OCI-LY1 (cell line): ENCODE data around the gene KIF22.

Experiments
- H2AFZ ChIP-seq: fragments of 200-600 bp; sonication (generic), shearing (Covaris generic); 2 replicates; pipeline ENCODE4 v1.6.0; 2014; ENCODE audit warnings: antibody characterized with exemption, mild to moderate bottlenecking, low read length
- H3F3A ChIP-seq: fragments of 200-600 bp; sonication (generic), shearing (Covaris generic); 2 replicates; pipeline ENCODE4 v1.6.0; 2014; ENCODE audit warnings: mild to moderate bottlenecking, antibody characterized with exemption, low read length, moderate library complexity; ENCODE audit not compliant: insufficient read depth
- H3K27ac ChIP-seq: fragments of 200-600 bp; sonication (generic); 2 replicates; pipeline ENCODE4 v1.5.1; 2014; ENCODE audit warnings: low read length, mixed run types, mild to moderate bottlenecking, low read depth; ENCODE audit not compliant: poor library complexity, severe bottlenecking
- H3K27me3 ChIP-seq: fragments of 200-600 bp; sonication (generic); 2 replicates; pipeline ENCODE4 v1.6.0; 2014; ENCODE audit warnings: antibody characterized with exemption, mild to moderate bottlenecking, low read length, moderate library complexity; ENCODE audit not compliant: insufficient read depth
- H3K36me3 ChIP-seq: fragments of 200-600 bp; sonication (generic); 2 replicates; pipeline ENCODE4 v1.6.1; 2014; ENCODE audit warnings: mild to moderate bottlenecking, antibody characterized with exemption, low read length, moderate library complexity, mixed read lengths; ENCODE audit not compliant: insufficient read depth
- H3K4me1 ChIP-seq: fragments of 200-600 bp; sonication (generic); 2 replicates; pipeline ENCODE4 v1.5.1; 2014; ENCODE audit warnings: mild to moderate bottlenecking, low read length, moderate library complexity; ENCODE audit not compliant: insufficient read depth, severe bottlenecking
- H3K4me2 ChIP-seq: fragments of 200-600 bp; sonication (generic), shearing (Covaris generic); 2 replicates; pipeline ENCODE4 v1.6.1; 2014; ENCODE audit warnings: low read length
- H3K4me3 ChIP-seq: fragments of 200-600 bp; sonication (generic); 2 replicates; pipeline ENCODE4 v1.5.1; 2014; ENCODE audit warnings: low read length, low read depth, mild to moderate bottlenecking, mixed read lengths; ENCODE audit not compliant: poor library complexity, severe bottlenecking
- H3K79me2 ChIP-seq: fragments of 200-600 bp; shearing (Covaris generic); 2 replicates; pipeline ENCODE4 v1.6.1; 2016; ENCODE audit warnings: mixed run types, low read length, mixed read lengths; ENCODE audit not compliant: insufficient read depth
- H3K9ac ChIP-seq: fragments of 200-600 bp; sonication (generic), shearing (Covaris generic); 2 replicates; pipeline ENCODE4 v1.6.1; 2014; ENCODE audit warnings: mild to moderate bottlenecking, low read length, mixed read lengths
- H3K9me2 ChIP-seq: fragments of 200-600 bp; sonication (generic), shearing (Covaris generic); 2 replicates; pipeline ENCODE4 v1.6.1; 2014; ENCODE audit warnings: low read depth, mild to moderate bottlenecking, low read length, mixed read lengths
- H3K9me3 ChIP-seq: fragments of 200-600 bp; shearing (Covaris generic); 2 replicates; pipeline ENCODE4 v1.6.1; 2014; ENCODE audit warnings: low read length, mixed read lengths
- H4K20me1 ChIP-seq: fragments of 200-600 bp; sonication (generic), shearing (Covaris generic); 2 replicates; pipeline ENCODE4 v1.6.0; 2016; ENCODE audit warnings: mild to moderate bottlenecking, low read length; ENCODE audit not compliant: insufficient read depth
- EZH2 ChIP-seq: fragments of 200-600 bp; sonication (generic), shearing (Covaris generic); IDR thresholded peaks from 2 replicates; pipeline ENCODE4 v1.8.0; 2017; ENCODE audit warnings: borderline replicate concordance, mixed run types, mild to moderate bottlenecking, antibody characterized with exemption, low read length, moderate library complexity, mixed read lengths
- TF ChIP-seq, protein P1 (sequence below): fragments of 200-600 bp; sonication (generic), shearing (Covaris generic); IDR thresholded peaks from 2 replicates; pipeline ENCODE4 v1.5.1; 2017; ENCODE audit warnings: mild to moderate bottlenecking, antibody characterized with exemption, low read length, moderate library complexity, mixed read lengths

Gene KIF22

GRCh38 chr16:29834079-29834478 lies 43.5 kb downstream of the KIF22 start:
- Histone ChIP-seq H3K4me1 (no peaks in the 10 kb centered on the region), H4K20me1 (no peaks in the 10 kb centered on the region), H3F3A (no peaks in the 10 kb centered on the region), H3K27me3 (no peaks in the 10 kb centered on the region), H2AFZ (no peak overlapping the region), H3K4me2 (no peak overlapping the region), H3K4me3 (no peak overlapping the region), H3K9me3 (no peaks in the 10 kb centered on the region), H3K9ac (no peak overlapping the region), H3K9me2 (no peaks in the 10 kb centered on the region), H3K36me3 (no peaks in the 10 kb centered on the region), H3K79me2 (no peaks in the 10 kb centered on the region), H3K27ac (no peak overlapping the region)
- no peak for TF ChIP-seq EZH2
- TF ChIP-seq, protein P1, sequence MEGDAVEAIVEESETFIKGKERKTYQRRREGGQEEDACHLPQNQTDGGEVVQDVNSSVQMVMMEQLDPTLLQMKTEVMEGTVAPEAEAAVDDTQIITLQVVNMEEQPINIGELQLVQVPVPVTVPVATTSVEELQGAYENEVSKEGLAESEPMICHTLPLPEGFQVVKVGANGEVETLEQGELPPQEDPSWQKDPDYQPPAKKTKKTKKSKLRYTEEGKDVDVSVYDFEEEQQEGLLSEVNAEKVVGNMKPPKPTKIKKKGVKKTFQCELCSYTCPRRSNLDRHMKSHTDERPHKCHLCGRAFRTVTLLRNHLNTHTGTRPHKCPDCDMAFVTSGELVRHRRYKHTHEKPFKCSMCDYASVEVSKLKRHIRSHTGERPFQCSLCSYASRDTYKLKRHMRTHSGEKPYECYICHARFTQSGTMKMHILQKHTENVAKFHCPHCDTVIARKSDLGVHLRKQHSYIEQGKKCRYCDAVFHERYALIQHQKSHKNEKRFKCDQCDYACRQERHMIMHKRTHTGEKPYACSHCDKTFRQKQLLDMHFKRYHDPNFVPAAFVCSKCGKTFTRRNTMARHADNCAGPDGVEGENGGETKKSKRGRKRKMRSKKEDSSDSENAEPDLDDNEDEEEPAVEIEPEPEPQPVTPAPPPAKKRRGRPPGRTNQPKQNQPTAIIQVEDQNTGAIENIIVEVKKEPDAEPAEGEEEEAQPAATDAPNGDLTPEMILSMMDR, result no peak

DNA sequence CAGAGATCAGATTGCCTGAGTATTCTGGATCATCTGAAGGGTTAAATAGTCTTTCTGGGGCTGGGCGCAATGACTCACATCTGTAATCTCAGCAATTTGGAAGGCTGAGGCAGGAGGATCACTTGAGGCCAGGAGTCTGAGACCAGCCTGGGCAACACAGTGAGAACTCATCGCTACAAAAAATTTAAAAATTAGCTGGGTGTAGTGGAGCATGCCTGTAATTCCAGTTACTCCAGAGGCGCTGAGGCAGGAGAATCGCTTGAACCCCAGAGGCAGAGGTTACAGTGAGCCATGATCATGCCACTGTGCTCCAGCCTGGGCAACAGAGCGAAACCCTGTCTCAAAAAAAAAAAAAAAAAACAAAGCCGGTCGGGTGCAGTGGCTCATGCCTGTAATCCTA lies 45.4 kb downstream of the KIF22 start:
- no peaks in the 10 kb centered on the region for H3K9me2 ChIP-seq
- H3K4me1 ChIP-seq, result no peaks in the 10 kb centered on the region
- no peaks in the 10 kb centered on the region for H4K20me1 ChIP-seq
- H2AFZ ChIP-seq, result no peak overlapping the region
- H3K9me3 ChIP-seq, result no peaks in the 10 kb centered on the region
- no peak overlapping the region for H3K4me2 ChIP-seq
- no peaks in the 10 kb centered on the region for H3K36me3 ChIP-seq
- no peaks in the 10 kb centered on the region for H3F3A ChIP-seq
- H3K9ac ChIP-seq, result no peak overlapping the region
- H3K27me3 ChIP-seq, result no peaks in the 10 kb centered on the region
- H3K27ac ChIP-seq, result no peak overlapping the region
- H3K4me3 ChIP-seq, result no peak overlapping the region
- no peaks in the 10 kb centered on the region for H3K79me2 ChIP-seq
- TF ChIP-seq, protein P1, result no peak
- no peak for TF ChIP-seq EZH2

- Histone ChIP-seq H2AFZ (no peak overlapping the region), H3K4me2 (no peak overlapping the region), H4K20me1 (no peaks in the 10 kb centered on the region), H3K9ac (no peak overlapping the region), H3K9me2 (no peaks in the 10 kb centered on the region), H3K36me3 (no peaks in the 10 kb centered on the region), H3F3A (no peaks in the 10 kb centered on the region), H3K9me3 (no peaks in the 10 kb centered on the region), H3K4me3 (no peak overlapping the region), H3K4me1 (no peaks in the 10 kb centered on the region), H3K79me2 (no peaks in the 10 kb centered on the region), H3K27me3 (no peaks in the 10 kb centered on the region), H3K27ac (no peak overlapping the region)
- no peak for TF ChIP-seq EZH2
- TF ChIP-seq, protein P1, result no peak
Measured at GRCh38 chr16:29836623-29837022, 46.1 kb downstream of the KIF22 start.
